Ovary (tissue), 9 donors: ENCODE results near the gene AMER3. TPM values are rescaled to one million over a fixed set of nuclear protein-coding genes. Genes with fewer than 3 reads are reported as not detected.

Experiments
- DNase-seq, 5 donors: peaks; one replicate each; pipeline ENCODE4 v3.0.0-alpha.2; 2019 to 2020
- H3K27ac ChIP-seq, 2 donors: fragments of 200-600 bp; one replicate each; pipeline versions ENCODE4 v1.5.1 to v1.8.0; 2019 to 2022
- H3K27me3 ChIP-seq: fragments of 200-600 bp; one replicate; pipeline ENCODE4 v1.8.0; 2022
- H3K36me3 ChIP-seq: fragments of 200-600 bp; sonication (generic); one replicate; pipeline ENCODE4 v1.5.1; 2019
- H3K4me1 ChIP-seq: one replicate; pipeline ENCODE4 v1.8.1; 2013; ENCODE audit warnings: mild to moderate bottlenecking, moderate library complexity; ENCODE audit not compliant: insufficient read depth
- H3K4me3 ChIP-seq: fragments of 200-600 bp; sonication (generic); one replicate; pipeline ENCODE4 v1.5.1; 2017
- H3K9me3 ChIP-seq, 2 donors: fragments of 200-600 bp in 1 of 2; sonication (generic) in 1 of 2; one replicate each; pipeline versions ENCODE4 v1.5.1 to v1.8.1; 2013 to 2019; ENCODE audit warnings: mild to moderate bottlenecking in 1 of 2, moderate library complexity in 1 of 2
- EP300 ChIP-seq: sonication (generic); formaldehyde crosslinking; IDR thresholded peaks from one replicate; pipeline ENCODE4 v1.6.1; 2017; ENCODE audit warnings: antibody characterized with exemption
- POLR2A ChIP-seq: fragments of 450-650 bp; IDR thresholded peaks from one replicate; pipeline ENCODE4 v1.6.1; 2017; ENCODE audit warnings: antibody characterized with exemption, mild to moderate bottlenecking, moderate library complexity
- WGBS, 3 donors: extraction: QIAGEN DNeasy Blood & Tissue Kit in 1 of 3; methylation state at CpG; one replicate each; pipeline versions ENCODE4 v1.1.5 to v1.1.7; 2013 to 2017; 5-methylcytosine and 5-hydroxymethylcytosine counted together
- intact Hi-C, 4 donors: fragments of 100-400 bp; cut with DNase I; formaldehyde crosslinking; loops; one replicate each; pipeline versions ENCODE4 v1.11.0 to v1.15.1; 2022 to 2023
- polyA plus RNA-seq, 2 donors: library from polyadenylated mRNA; stranded (reverse); fragments of 200-250 nt in 1 of 2; fragments of 350-450 nt in 1 of 2; fragmentation: Illumina TruSeq in 1 of 2; extraction: RNeasy Lipid Tissue Mini Kit (QIAGEN cat#74804) in 1 of 2; gene quantifications; one replicate each; pipeline ENCODE4 v1.2.3, GENCODE V29; 2013 to 2014
- total RNA-seq, 7 donors: library from RNA; depleted of rRNA in 2 of 7; stranded (reverse); fragments of >200 nt in 2 of 7; fragmentation: NEBNext Ultra II Directional in 3 of 7; extraction: Animal tissue kit (Norgen Biotek cat#: 25700) in 3 of 7; gene quantifications; one replicate each; pipeline versions ENCODE4 v1.1.0 to v1.2.4, GENCODE V29; 2016 to 2023
- TF ChIP-seq, protein P1 (sequence below), 3 donors: fragments of 450-650 bp in 2 of 3; fragments of 200-600 bp in 1 of 3; IDR thresholded peaks; one replicate each; pipeline versions ENCODE4 v1.5.1 to v1.8.0; 2016 to 2022; ENCODE audit warnings: antibody characterized with exemption in 3 of 3, mild to moderate bottlenecking in 1 of 3
- donor health status: DM: no; HTN: no; CAD: no; lungs with moderate emphysema.
- donor health status: DM: no; HTN: no; CAD: no.
- donor health status: Bipolar disorder and iron deficiency.
- donor health status: DM: yes; HTN: yes; CAD: no.
- donor health status: DM: no; HTN: no; CAD: no.
- donor health status: DM: yes; HTN: yes; CAD: no.

AMER3 gene
- total and polyA plus RNA-seq, 9 donors, result not detected

DNA sequence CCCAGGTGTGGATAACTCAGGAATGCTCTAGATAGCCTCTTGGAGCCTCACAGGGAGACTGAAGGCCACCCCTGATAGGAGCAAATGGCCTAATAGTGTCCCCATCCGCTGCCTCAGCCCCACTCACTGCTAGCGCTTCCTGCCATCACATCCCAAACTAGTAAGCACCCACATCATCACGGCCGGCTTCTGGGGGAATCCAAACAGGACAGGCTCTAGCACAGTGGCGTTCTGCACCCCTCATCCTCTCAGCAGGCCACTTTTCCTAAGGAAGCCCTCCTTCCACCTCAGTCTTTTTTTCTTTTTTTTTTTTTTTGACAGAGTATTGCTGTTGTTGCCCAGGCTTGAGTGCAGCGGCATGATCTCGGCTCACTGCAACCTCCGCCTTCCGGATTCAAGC lies 6.3 kb upstream of the AMER3 start:
- TF ChIP-seq EP300 (no peak), POLR2A (no peak)
- TF ChIP-seq, protein P1, sequence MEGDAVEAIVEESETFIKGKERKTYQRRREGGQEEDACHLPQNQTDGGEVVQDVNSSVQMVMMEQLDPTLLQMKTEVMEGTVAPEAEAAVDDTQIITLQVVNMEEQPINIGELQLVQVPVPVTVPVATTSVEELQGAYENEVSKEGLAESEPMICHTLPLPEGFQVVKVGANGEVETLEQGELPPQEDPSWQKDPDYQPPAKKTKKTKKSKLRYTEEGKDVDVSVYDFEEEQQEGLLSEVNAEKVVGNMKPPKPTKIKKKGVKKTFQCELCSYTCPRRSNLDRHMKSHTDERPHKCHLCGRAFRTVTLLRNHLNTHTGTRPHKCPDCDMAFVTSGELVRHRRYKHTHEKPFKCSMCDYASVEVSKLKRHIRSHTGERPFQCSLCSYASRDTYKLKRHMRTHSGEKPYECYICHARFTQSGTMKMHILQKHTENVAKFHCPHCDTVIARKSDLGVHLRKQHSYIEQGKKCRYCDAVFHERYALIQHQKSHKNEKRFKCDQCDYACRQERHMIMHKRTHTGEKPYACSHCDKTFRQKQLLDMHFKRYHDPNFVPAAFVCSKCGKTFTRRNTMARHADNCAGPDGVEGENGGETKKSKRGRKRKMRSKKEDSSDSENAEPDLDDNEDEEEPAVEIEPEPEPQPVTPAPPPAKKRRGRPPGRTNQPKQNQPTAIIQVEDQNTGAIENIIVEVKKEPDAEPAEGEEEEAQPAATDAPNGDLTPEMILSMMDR (IDR thresholded peaks at IDR 0.05), result no peak

DNA sequence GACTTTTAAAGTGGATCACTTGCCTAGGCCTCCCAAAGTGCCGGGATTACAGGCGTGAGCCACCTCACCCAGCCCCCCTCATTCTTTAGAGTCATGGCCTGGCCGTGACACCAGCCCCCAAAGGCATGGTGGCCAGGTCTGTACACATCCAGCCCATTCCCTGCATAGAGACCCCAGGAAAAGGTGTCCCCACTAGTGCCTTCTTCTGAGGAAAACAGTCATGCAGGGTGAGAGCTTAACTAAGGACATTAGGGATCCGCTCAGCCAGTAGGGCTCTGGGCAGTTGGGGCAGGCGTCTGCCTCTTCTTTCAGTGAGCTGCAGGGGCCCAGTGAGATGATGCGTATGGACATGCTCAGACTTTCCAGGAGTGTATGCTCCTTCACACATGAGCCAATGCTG lies 5.7 kb upstream of the AMER3 start:
- Histone ChIP-seq H3K36me3 (no peaks in the 10 kb centered on the region), H3K27me3 (no peaks in the 10 kb centered on the region), H3K4me3 (no peak overlapping the region), H3K27ac (no peak overlapping the region), H3K9me3 (no peaks in the 10 kb centered on the region), H3K4me1 (no peaks in the 10 kb centered on the region)
- intact Hi-C loops, result no loop called here
- TF ChIP-seq EP300, result no peak
- TF ChIP-seq, protein P1 (IDR thresholded peaks at IDR 0.05), result no peak
- TF ChIP-seq POLR2A, result no peak
- WGBS, 3 donors, result 71 to 81% (median 80%) methylated on average over 6 of the region's 6 CpGs
- no peak for DNase-seq

More for the DNA sequence above, 6.3 kb upstream of the AMER3 start:
- Histone ChIP-seq H3K4me1 (no peaks in the 10 kb centered on the region), H3K9me3 (no peaks in the 10 kb centered on the region), H3K4me3 (no peak overlapping the region), H3K36me3 (no peaks in the 10 kb centered on the region), H3K27me3 (no peaks in the 10 kb centered on the region), H3K27ac (no peak overlapping the region)
- no peak for DNase-seq
- 80 to 82% (median 82%) methylated on average over 9 of the region's 9 CpGs for WGBS, 3 donors
- intact Hi-C loops, result no loop called here

DNA sequence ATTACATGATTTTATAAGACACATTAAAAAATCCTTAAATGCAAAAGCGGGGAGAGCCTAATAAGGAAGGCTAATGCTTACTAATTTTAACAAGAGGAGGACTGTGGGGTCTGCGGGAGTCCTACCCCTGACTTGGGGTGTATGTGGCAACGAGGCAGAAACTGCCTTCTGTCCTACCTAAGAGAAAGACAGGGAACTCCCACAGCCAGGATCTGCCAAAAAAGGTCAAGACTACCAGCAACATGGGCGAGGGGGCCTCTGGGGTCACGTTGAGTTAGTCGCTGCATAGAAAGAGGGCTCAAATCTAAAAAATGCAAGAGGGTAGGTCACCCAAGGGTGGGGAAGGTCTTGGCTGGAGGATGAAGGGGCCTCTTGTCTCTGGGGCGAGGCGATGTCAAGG lies 529 bp upstream of the AMER3 start:
- no peak overlapping the region for H3K27ac ChIP-seq
- DNase-seq, result no peak
- peaks cover 4% of the 10 kb centered on the region for H3K4me1 ChIP-seq
- H3K36me3 ChIP-seq, result no peaks in the 10 kb centered on the region
- no peaks in the 10 kb centered on the region for H3K9me3 ChIP-seq
- intact Hi-C loops, result no loop called here
- no peaks in the 10 kb centered on the region for H3K27me3 ChIP-seq
- H3K4me3 ChIP-seq, result no peak overlapping the region
- no peak for TF ChIP-seq POLR2A
- TF ChIP-seq EP300, result no peak
- TF ChIP-seq, protein P1 (IDR thresholded peaks at IDR 0.05), result no peak
- 26 to 35% (median 34%) methylated on average over 8 of the region's 8 CpGs for WGBS, 3 donors

DNA sequence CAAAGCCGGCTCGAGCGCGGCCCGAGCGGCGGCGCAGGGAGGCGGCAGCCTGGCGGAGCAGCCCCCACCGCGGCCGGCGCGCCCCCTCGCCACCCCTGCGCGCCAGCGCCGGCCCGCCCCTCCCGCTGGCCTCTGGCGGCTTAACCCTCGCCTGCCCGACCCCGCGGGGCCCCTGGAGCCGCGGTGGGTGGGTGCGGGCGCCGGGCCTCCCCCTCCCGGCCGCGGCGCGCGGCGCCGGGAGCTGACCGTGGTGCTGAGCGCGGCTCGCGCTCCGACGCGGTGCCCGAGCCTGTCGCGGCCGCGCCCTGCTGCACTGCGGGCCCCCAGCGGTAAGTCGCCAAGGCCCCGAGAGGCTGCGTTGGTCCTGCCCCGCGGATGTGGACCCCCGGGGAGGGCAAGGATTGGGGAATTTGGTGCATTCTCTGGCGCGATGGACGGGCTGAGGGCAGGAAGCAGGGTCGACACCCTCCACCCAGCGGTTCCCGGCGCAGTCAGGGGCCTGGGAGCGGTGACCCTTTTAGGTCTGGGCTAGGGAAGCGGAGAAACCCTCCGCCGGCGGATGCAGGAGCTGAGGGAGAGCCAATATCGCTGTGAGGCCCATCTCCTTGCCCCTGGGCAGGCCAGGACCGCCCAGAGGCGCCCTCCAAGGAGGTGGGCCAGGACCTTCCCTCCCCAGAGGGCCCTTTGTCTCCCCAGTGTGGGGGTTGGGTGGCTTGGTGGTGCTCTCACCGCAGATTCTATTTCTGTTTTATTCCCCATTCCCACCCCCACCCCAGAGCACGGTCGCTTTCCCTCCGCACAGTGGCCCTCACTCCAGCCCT lies 923 bp downstream of the AMER3 start:
- 1 to 3% (median 2%) methylated on average over 47 to 73 of the region's 80 CpGs for WGBS, 3 donors
- Histone ChIP-seq H3K4me3 (no peak overlapping the region), H3K27me3 (no peaks in the 10 kb centered on the region), H3K9me3 (no peaks in the 10 kb centered on the region), H3K4me1 (peaks cover 4% of the 10 kb centered on the region), H3K27ac (no peak overlapping the region), H3K36me3 (no peaks in the 10 kb centered on the region)
- TF ChIP-seq EP300, result no peak
- TF ChIP-seq POLR2A, result no peak
- TF ChIP-seq, protein P1 (IDR thresholded peaks at IDR 0.05), result no peak
- no peak for DNase-seq
- intact Hi-C loops, result no loop called here
